Fibroblast of skin of right quadriceps (primary cell): ENCODE measurements around the gene AKAP9.
"Not testable (repeated sequence)": the region's sequence is repeated elsewhere in the genome, so short reads cannot be mapped to it uniquely, and the experiment has no call there.

Experiments
- DNase-seq: peaks from one replicate; pipeline ENCODE4 v3.0.0-alpha.2; 2013

AKAP9 gene

DNA sequence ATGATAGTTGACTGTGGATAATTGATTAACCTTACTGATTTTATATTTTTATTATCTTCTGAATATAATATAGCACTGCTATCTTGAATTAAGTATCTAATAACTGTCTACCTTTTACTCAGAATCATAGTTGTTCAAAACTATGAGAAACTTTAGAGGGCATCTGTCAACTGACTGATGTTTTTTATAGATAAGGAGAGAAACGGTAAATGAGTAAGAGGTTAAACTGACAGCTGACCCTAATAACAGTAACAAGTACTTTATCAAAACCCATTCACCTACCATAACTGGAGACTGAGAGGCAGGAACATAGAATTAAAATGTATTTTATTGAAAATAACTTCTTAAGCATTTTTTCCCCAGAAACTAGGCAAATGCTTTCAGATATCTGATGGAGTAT is 131.5 kb downstream of the AKAP9 start:
- DNase-seq = no peak

DNA sequence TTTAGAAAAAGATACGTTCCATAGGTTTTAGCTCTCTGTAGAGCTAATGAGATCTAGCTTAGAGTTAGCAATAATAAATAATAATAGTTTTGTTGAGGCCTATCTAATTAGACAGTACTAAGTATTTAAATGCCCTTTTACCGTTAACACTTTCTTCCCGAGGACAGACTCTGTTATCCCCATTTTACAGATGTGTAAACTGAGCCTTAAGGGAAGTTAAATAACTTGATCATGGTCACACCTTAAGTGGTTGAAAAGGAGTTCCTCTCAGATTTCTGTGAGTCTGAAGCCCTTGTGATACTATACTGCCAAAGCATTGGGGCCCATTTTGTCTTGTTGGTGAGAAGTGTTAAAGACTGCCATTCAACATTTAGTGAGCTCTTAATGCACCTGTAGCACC is 132.0 kb downstream of the AKAP9 start:
- DNase-seq = no peak

DNA sequence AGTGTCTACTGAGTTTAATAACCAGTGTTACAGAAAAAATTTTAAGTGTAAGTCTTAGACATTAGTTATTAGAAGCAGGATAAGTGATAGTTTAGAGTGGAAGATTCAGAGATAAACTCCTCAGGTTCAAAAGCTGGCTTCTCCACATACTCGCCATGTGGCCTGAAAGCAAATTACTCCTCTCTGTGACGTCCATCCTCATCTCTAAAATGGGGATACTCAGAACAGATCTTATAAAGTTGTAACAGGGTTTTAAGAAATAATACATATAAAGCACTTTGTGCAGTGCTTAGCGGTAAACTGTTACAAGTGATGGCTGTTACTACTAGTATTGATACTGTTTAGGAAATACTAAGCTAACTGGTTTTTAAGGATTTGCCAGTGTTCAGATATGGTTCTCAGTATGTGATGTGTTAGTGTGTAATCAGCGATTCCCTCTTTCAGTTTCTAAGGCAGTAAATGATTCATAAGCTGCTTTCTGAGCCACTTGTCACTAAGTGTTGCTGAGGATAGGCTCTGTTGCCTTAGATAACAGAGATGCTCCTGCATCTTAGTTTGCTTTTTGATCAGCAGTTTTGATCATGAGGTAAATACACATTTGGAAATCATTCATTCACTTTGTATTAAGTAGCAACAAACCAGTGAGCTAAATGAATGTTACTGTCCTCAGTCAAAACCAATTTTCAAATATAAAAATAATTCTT is 134.9 kb downstream of the AKAP9 start:
- no peak for DNase-seq

DNA sequence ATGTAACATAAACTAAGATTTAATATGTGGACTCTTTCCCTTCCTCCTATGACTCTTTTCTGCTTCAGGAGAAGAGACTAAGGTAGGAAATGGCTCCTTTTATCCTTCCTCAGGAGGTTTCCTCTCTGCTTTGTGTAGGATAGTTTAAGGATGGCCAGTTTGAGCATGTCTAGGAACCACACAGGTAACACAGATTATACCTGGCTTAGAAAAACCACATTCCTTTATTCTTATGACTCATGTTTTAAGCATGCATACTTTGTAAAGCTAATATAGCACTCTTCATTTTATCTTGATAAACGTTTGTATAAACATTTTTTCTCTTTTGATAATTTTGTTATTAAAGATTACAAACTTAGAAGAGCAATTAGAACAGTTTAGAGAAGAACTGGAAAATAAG is 135.8 kb downstream of the AKAP9 start:
- no peak for DNase-seq

DNA sequence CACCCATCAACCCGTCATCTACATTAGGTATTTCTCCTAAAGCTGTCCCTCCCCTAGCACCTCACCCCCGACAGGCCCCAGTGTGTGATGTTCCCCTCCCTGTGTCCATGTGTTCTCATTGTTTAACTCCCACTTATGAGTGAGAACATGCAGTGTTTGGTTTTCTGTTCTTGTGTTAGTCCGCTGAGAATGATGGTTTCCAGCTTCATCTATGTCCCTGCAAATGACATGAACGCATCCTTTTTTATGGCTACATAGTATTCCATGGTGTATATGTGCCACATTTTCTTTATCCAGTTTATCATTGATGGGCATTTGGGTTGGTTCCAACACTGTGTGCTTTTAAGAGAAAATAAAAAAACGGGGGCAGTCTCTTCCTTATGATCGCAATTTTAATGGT is 143.3 kb downstream of the AKAP9 start:
- not testable (repeated sequence) for DNase-seq

DNA sequence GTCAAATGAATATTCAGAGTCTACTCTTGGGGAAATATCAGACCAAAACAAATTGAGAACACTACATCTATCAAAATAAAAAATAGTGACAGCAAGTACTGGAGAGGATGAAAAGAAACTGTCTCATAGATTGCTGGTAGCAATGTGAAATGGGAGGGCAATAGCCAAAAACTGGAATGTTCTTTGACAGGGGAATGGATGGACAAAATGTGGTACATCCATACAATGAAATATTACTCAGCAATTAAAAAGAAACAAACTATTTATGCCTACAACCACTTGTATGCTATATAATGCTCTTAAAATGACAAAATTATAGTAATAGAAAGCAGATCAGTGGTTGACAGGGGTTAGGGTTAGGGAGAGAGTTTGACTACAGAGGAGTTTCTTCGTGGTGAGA is 147.6 kb downstream of the AKAP9 start:
- no peak for DNase-seq

DNA sequence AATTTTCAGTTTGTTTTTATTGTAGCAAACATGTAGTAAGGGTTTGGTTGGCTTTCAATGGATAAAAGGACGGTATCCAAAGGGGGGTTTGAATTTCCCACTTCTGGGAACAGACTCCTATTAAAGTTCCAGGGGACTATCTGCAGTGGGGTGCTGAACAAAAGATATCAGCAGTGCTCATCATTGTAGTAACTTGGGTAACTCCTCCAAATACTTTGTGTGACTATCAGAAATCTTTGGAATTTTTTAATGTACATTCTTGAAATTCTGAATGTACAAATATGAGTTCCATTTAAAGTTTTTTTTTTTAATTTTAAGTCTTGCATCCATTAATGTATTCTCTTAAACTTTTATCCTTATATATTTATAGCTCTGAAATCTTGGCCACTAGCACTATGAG is 151.5 kb downstream of the AKAP9 start:
- DNase-seq = peak; percentile 3

DNA sequence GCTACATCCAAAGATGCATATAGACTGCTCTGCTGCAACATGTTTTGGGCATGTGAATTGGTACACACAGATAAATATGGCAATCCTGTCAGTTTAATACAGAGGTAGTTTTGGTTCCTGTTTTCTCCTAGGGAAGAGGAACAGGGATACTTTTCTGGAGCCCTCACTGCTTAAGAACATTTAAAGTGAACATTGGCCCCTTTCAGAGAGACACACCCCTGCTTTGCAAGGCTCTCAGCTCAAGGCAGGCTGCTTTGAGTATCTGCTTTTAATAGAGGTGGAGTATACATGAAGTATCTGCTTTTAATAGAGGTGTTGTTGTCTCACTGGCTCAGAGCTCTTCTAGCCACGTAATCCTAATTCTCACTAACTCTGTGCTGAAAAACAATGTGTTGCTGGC is 154.7 kb downstream of the AKAP9 start:
- no peak for DNase-seq

DNA sequence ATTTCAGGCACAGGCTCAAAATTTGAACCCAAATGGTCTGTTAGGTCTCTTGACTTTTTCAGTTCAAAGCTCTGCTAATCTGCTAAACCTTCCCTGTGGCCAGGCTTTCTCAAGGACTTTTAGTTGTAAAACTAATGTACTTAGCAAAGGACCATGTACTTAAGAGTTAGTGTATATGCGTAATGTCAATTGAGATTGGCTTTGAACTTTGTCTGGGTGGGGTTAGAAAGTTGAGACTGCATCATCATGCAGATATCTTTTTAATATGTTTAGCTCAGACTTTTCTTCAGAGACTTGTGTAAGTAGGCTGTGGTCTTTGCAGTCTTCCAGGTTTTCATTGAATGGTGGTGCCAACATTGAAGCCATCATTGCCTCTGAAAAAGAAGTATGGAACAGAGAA is 159.9 kb downstream of the AKAP9 start:
- DNase-seq = no peak

DNA sequence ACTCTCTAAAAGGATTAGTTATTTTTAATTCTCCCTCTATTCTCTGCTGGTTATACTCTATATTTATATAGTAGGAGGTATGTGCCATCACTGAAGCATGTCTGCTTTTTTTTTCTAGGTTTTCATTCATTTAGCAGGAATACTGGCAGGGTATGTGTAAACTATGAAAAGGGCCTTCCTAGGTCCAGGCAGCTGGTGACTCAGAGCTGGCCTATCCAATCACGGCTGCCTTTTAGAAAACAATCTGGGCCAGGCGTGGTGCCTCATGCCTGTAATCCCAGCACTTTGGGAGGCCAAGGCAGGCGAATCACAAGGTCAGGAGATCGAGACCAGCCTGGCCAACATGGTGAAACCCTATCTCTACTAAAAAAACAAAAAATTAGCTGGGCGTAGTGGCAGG is 162.2 kb downstream of the AKAP9 start:
- DNase-seq = peak; percentile 3

DNA sequence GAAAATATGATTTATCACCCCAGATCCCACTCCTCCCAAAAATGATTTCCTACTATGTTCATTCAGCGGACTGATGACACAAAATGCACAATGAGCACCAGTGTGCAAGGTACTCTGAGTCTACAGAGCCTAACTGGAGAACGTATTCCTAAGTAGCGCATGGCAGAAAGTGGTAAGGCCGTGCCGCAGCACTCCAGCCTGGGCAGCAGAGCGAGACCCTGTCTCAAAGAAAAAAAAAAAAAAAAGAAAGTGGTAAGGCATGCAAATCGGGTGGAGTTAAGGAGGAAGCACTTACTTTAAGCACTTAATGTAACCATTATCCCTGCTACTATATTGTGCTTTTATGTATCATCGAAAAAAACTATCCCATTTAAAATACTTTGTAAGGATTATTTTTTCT is 168.2 kb downstream of the AKAP9 start:
- DNase-seq = no peak

DNA sequence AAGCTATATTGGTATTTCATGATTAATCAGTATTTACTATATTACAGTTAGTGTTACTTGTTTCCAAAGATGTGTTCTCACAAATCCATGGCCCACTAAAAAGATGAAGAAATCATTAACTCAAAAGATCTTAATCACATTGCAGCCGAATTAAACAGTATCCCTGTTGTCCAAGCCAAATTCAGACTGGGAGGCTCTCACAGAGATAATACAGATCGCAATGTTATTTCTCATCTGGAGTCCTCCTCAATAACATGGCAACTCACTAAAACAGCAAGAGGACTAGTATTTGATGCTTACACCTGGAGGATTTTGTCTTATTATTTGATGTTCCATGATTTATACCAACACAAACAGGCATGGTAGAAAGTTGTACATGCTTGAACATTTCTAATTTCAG is 170.2 kb downstream of the AKAP9 start:
- no peak for DNase-seq

DNA sequence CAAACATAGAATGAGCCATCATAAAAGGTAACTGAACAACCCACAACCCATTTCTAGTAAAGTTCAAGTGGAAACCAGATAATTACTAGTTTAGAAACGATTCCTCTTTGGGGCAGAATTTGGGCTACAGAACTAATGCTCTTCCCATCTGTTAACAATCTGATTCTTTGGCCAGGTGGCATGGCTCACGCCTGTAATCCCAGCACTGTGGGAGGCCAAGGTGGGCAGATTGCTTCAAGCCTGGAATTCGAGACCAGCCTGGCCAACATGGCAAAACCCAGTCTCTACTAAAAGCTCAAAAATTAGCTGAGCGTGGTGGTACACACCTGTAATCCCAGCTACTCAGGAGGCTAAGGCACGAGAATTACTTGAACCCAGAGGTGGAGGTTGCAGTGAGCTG is 175.2 kb downstream of the AKAP9 start:
- DNase-seq = no peak

DNA sequence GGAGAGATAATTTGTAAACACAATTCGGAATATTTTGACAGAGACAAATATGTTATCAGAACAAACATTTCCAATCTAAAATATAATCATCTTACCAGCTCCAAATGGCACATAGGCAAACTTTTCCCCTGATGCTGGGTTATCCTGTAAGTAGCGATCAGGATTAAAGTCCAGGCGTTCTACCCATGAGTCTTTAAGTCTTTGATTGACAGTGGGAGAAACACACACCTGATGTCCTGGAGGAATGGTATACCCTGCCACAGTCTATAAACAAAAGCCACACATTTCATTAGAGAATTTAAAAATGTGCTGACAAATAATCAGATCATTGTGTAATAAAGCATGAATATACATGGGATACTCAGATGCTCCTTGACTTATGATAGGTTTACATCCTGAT is 176.3 kb downstream of the AKAP9 start:
- no peak for DNase-seq

DNA sequence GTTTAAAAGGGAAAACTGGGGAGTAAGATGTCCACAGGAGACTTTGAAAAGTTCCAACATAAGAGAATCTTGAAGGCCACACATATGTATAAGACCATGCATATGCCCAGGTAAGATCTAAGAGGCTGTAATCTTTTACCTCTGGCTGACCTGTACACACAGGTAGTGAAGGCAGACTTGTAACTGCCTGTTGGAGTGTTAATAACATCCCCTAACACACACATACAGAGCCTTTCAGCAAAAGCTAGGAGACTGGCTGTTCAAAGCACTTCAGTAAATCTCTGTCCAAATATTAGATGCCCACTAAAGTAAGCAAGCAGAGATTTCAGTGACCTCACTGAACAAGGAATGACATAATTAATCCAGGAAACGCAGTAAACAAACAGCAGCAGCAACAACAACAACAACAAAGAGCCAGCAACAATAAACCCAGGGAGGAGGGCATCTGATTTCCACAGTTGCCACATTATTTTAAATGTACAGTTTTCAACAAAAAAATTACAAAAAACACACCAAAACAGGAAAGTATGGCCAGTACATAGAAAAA is 178.6 kb downstream of the AKAP9 start:
- no peak for DNase-seq

DNA sequence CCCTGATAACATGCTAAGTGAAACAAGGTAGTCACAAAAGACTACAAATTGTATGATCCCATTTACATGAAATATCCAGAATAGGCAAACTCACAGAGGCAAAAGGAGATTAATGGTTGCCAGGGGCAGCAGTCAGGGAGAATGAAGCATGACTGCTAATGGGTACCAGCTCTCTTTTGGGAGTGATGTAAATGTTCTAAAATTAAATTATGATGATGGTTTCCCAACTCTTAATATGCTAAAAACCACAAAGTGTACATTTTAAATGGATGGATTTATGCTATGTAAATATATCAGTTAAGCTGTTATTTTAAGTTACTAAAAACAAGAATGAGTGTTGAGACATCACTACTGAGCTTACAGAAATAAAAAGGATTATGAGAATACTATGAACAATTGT is 181.0 kb downstream of the AKAP9 start:
- DNase-seq = peak; percentile 26

DNA sequence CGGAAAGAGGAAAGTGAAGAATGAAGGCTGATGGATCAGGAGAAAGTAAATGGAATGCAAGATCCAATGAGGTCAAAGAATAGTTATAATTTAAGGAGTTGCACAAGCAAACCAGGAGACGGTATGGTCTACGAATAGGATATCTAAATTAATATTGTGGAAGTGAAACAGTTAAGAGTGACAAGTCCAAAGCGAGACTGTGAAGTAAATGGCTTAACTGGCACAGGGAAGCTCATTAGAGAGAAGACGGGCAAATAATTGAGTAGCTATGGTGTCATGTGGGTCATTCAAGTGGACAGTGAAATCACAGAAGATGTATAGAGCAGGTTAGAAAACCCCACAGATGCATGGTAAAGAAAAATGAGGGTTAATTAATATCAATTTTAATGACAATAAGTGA is 190.4 kb downstream of the AKAP9 start:
- no peak for DNase-seq

DNA sequence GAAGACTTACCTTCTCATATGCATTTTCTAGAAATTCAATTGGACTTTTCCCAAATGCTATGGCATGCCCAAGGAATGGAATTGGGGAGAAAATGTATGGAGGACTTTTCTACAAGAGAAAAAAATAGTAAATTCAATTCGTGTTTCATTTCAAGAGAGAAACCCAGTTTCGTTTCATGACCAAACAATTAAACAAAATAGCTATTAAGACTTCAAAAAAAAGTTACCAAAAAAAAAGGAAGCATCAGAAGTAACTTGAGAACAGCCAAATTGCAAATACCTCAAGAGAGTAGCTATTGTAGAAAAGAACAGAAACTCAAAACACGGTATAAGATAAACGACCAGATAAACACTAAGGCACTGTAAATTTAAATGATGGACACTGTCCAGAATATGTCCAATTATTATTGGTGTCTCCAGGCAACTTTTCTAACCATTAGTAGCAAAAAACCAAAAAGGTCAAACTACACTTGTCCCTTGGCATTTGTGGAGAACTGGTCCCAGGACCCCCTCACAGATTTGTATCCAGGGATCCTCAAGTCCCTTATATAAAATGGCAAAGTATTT is 191.2 kb downstream of the AKAP9 start:
- DNase-seq = no peak

DNA sequence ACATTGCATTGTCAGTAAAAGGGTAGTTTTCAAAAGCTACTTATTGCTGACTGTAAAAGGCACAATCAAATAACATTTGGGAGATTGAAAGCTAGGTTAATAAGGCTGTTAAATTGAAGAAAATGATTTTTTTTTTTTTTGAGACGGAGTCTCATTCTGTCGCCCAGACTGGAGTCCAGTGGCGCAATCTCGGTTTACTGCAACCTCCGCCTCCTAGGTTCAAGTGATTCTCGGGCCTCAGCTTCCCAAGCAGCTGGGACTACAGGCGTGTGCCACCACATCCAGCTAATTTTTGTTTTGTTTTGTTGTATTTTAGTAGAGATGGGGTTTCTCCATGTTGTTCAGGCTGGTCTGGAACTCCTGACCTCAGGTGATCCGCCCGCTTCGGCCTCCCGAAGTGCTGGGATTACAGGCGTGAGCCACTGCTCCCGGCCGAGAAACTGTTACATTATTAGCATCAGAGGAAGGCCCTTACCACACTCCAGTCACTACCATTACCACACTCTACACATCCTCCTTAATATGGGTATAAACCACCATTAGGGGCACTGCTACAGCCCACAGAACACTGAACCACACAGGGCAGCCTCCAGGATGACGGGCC is 192.6 kb downstream of the AKAP9 start:
- no peak for DNase-seq

DNA sequence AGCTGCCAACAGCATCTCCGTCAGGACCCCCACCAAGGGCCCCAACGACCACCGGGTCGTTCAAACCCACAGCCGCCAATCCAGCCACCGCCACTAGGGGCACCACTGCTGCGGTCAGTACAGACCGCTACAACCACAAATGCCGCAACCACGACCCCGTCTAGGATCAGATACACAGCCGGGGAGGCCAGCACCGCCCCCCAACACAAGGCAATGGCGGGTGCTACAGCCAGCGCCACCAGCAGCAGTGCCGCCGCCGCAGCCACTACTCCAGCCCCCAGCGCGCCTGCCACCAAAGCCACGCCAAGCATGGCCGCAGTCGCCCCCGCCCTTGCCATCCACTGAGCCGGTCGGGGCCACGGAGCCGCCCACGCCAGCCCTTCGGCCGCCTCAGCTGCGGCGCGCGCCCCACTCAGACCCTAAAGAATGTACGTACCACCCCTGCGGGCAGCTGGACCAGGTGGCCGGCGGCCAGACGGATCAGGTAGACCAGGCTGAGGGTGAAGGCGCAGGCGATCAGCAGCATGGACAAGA is 193.1 kb downstream of the AKAP9 start:
- DNase-seq = peak; percentile 55

DNA sequence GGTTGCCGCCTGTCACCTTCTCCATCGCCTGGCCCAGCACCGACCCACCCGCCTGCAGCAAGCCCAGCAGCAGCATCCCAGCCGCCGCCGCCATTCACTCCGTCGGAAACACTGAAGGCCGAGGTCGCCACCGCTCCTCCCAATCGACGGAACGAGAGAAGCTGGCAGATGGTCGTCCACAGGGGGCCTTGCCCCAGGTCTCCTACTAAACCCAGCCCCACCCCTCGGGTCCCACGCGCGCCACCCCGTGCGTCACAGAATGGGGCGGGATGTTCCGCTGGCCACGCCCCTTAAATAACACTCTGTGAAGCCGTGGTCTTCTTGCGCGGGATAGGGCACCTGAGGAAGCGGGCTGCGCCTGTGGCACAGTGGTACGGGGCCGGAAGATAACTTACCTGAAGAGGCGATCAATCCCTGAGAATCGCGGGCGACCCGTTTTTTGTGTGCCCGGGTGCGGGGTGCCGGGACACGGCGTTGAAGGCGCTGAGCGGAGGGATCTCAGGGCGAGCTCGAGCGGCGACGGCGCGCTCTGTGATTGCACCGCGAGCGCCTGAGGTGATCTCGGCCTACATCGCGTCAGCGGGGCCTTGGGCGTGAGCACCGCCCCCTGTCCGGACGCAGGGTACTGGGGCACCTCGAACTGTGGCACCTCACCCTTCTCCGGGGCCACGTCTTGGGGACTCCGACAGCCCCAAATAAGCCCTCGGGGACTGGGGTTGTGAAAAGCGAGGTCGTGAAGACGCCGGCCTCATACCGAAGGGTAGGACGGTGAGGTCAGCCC is 193.8 kb downstream of the AKAP9 start, which contains the start of gene CYP51A1:
Gene CYP51A1 (minus strand): TSS at position 207 of the 781 bp plus-strand sequence. CDS start 113 bp downstream, at position 94.
- peak; percentile 94 for DNase-seq

DNA sequence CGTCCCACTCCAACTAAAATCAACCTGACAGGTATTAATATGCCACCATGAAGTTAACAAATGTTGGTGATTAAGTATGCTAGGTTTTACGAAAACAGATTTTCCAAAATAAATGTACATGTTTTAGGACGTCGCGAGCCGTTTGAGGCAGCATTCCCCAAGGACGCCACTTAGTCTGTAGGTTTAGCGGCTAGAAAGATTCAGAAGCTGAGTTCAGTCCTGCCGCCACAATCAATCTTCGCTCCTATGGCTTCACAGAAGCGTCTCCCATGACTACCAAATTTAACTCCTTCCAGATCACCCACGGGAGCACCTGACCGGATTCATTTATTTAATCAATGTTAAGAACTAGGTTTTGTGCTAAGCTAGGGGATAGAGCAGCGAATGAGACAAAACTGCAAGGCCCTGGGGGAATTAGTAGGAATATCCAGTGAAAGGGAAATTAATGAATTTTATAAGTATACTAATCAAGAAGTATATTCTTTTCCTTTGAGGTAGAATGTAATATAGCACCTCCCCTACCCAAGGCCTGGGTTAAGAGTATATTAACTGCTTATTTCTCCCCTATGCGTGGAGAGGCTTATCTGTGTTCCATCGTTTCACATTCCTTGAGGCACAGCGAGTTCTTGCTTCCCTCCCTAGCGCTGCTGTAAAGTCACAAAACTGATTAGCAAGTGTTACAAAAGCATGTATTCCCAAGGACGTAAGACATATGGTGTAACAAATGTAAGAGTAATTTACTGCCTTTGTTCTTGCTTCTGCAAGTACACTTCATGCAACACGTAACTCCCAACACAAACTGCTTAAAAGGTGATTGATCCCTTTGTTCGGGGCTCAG is 194.6 kb downstream of the AKAP9 start:
- DNase-seq = peak; percentile 28
